SU-DHL-6 (cell line): ENCODE data around the gene LRRC14B.

Experiments
- H2AFZ ChIP-seq: fragments of 200-600 bp; sonication (generic); 2 replicates; pipeline ENCODE4 v1.6.1; 2014; ENCODE audit warnings: low read depth, mild to moderate bottlenecking, moderate library complexity, mixed read lengths, antibody characterized with exemption, low read length; ENCODE audit not compliant: severe bottlenecking
- H3F3A ChIP-seq: fragments of 200-600 bp; shearing (Covaris generic); 2 replicates; pipeline ENCODE4 v1.6.0; 2016; ENCODE audit warnings: antibody characterized with exemption, mild to moderate bottlenecking; ENCODE audit not compliant: insufficient read depth
- H3K27ac ChIP-seq: fragments of 200-600 bp; sonication (generic); 2 replicates; pipeline ENCODE4 v1.5.1; 2016; ENCODE audit warnings: low read depth, mild to moderate bottlenecking, low read length, moderate library complexity, mixed read lengths
- H3K27me3 ChIP-seq: fragments of 200-600 bp; sonication (generic), shearing (Covaris generic); 2 replicates; pipeline ENCODE4 v1.6.0; 2014; ENCODE audit warnings: mild to moderate bottlenecking, low read length
- H3K36me3 ChIP-seq: fragments of 200-600 bp; sonication (generic); 2 replicates; pipeline ENCODE4 v1.6.1; 2014; ENCODE audit warnings: mild to moderate bottlenecking, low read length, mixed read lengths
- H3K4me2 ChIP-seq: fragments of 300-600, 200-600 bp; shearing (Covaris generic), sonication (generic); 2 replicates; pipeline ENCODE4 v1.6.0; 2014; ENCODE audit warnings: low read length, low read depth, mild to moderate bottlenecking; ENCODE audit not compliant: poor library complexity, severe bottlenecking
- H3K4me3 ChIP-seq: fragments of 200-600 bp; sonication (generic); 2 replicates; pipeline ENCODE4 v1.5.1; 2014; ENCODE audit warnings: antibody characterized with exemption, low read length, mild to moderate bottlenecking, mixed read lengths; ENCODE audit not compliant: insufficient read depth, poor library complexity, severe bottlenecking
- H3K79me2 ChIP-seq: fragments of 200-600 bp; sonication (generic); 2 replicates; pipeline ENCODE4 v1.6.1; 2014; ENCODE audit warnings: mild to moderate bottlenecking, low read length, moderate library complexity; ENCODE audit not compliant: insufficient read depth
- H3K9ac ChIP-seq: fragments of 200-600 bp; sonication (generic); 2 replicates; pipeline ENCODE4 v1.7.0; 2014; ENCODE audit warnings: mild to moderate bottlenecking, low read length
- H3K9me2 ChIP-seq: fragments of 200-600 bp; sonication (generic); replicated peaks from 2 replicates; pipeline ENCODE4 v1.6.1; 2014; ENCODE audit warnings: low read length; ENCODE audit not compliant: insufficient read depth
- H3K9me3 ChIP-seq: fragments of 200-600 bp; sonication (generic); 2 replicates; pipeline ENCODE4 v1.6.1; 2014; ENCODE audit warnings: low read length, mixed read lengths; ENCODE audit not compliant: insufficient read depth
- H4K20me1 ChIP-seq: fragments of 200-600 bp; sonication (generic); 2 replicates; pipeline ENCODE4 v1.6.1; 2014; ENCODE audit warnings: low read depth, mild to moderate bottlenecking, antibody characterized with exemption, low read length, moderate library complexity, mixed read lengths
- CTCF ChIP-seq: fragments of 200-600 bp; sonication (generic); IDR thresholded peaks from one replicate; pipeline ENCODE4 v1.5.1; 2017; ENCODE audit warnings: antibody characterized with exemption, mild to moderate bottlenecking, low read length, moderate library complexity; ENCODE audit not compliant: insufficient read depth, poor library complexity, severe bottlenecking
- EZH2phosphoT487 ChIP-seq: fragments of 200-600 bp; sonication (generic), shearing (Covaris generic); conservative IDR thresholded peaks from 2 replicates; pipeline ENCODE4 v1.6.1; 2018; ENCODE audit warnings: mild to moderate bottlenecking, antibody characterized with exemption, low read length, moderate library complexity, mixed read lengths

The LRRC14B gene

GRCh38 chr5:187617-188451, 3.5 kb upstream of the LRRC14B start:
- TF ChIP-seq EZH2phosphoT487 (no peak), CTCF (no peak)
- no peak overlapping the region for H3K27ac ChIP-seq
- no peak overlapping the region for H3K4me2 ChIP-seq
- H3K9me2 ChIP-seq: no peaks in the 10 kb centered on the region
- no peak overlapping the region for H3K4me3 ChIP-seq
- no peaks in the 10 kb centered on the region for H3K79me2 ChIP-seq
- H3K9ac ChIP-seq: no peak overlapping the region
- H3K9me3 ChIP-seq: no peaks in the 10 kb centered on the region
- H3K27me3 ChIP-seq: no peaks in the 10 kb centered on the region
- no peaks in the 10 kb centered on the region for H3K36me3 ChIP-seq
- H2AFZ ChIP-seq: no peak overlapping the region
- no peaks in the 10 kb centered on the region for H3F3A ChIP-seq
- H4K20me1 ChIP-seq: no peaks in the 10 kb centered on the region

GRCh38 chr5:188488-189481, 2.5 kb upstream of the LRRC14B start:
- Histone ChIP-seq H4K20me1 (no peaks in the 10 kb centered on the region), H3K27ac (no peak overlapping the region)

DNA sequence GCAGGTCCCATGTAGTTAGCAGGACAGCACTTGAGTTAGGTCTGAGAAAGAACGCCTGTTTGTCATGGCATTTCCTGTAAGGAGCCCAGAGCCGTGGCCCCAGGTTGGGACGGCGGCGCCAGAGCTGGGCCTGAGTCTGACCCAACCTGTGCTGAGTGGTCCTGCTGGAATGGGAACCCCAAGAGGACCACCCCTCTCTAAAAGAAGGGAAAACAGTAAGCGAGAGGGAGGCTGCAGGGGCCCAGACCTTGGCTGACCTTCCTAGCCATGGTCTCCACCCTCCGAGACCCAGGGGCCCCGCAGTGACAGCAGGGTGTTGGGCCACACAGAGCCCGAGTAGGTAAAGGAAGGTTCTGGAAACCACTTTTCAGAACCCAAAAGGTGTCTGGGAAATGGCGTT, 1.8 kb upstream of the LRRC14B start:
- Histone ChIP-seq H3K27me3 (no peaks in the 10 kb centered on the region), H3K9ac (no peak overlapping the region), H2AFZ (no peak overlapping the region), H3K4me2 (no peak overlapping the region), H3K79me2 (no peaks in the 10 kb centered on the region), H4K20me1 (no peaks in the 10 kb centered on the region), H3K27ac (no peak overlapping the region), H3F3A (no peaks in the 10 kb centered on the region), H3K9me3 (no peaks in the 10 kb centered on the region), H3K4me3 (no peak overlapping the region), H3K9me2 (no peaks in the 10 kb centered on the region), H3K36me3 (no peaks in the 10 kb centered on the region)
- TF ChIP-seq CTCF: no peak
- TF ChIP-seq EZH2phosphoT487: no peak

More at GRCh38 chr5:188488-189481, 2.5 kb upstream of the LRRC14B start:
- TF ChIP-seq EZH2phosphoT487 (no peak), CTCF (peak; percentile 81)
- no peaks in the 10 kb centered on the region for H3K9me2 ChIP-seq
- H3K4me2 ChIP-seq: peak overlapping the region; percentile 22
- no peak overlapping the region for H3K4me3 ChIP-seq
- H3K9ac ChIP-seq: no peak overlapping the region
- no peaks in the 10 kb centered on the region for H3K9me3 ChIP-seq
- no peaks in the 10 kb centered on the region for H3F3A ChIP-seq
- H3K27me3 ChIP-seq: no peaks in the 10 kb centered on the region
- no peaks in the 10 kb centered on the region for H3K79me2 ChIP-seq
- no peak overlapping the region for H2AFZ ChIP-seq
- no peaks in the 10 kb centered on the region for H3K36me3 ChIP-seq
